Measurements from ENCODE around the gene SSBP4.

Gene SSBP4

GRCh38 chr19:18481505-18482222 is 62.5 kb downstream of the SSBP4 start:
- Histone ChIP-seq H3K9ac (no peak overlapping the region), H3K36me3 (ENCODE audit: control insufficient read depth, insufficient read depth, low read length) (no peaks in the 10 kb centered on the region), H3K4me1 (peaks cover 16% of the 10 kb centered on the region), H3K27ac (no peak overlapping the region), H3K79me2 (peaks cover 86% of the 10 kb centered on the region), H3K27me3 (ENCODE audit: control insufficient read depth, insufficient read depth, low read length) (no peaks in the 10 kb centered on the region), H2AFZ (no peak overlapping the region), H3K9me3 (ENCODE audit: control insufficient read depth, low read length) (no peaks in the 10 kb centered on the region), H3K4me2 (ENCODE audit: low read length) (no peak overlapping the region), H3K4me3 (ENCODE audit: low read depth, low read length) (no peak overlapping the region)
- no peak for TF ChIP-seq CTCF (IDR thresholded peaks at IDR 0.05)

GRCh38 chr19:18483119-18483890 is 64.1 kb downstream of the SSBP4 start:
- Histone ChIP-seq H3K9ac (no peak overlapping the region), H3K4me1 (peaks cover 31% of the 10 kb centered on the region), H3K27me3 (ENCODE audit: control insufficient read depth, insufficient read depth, low read length) (no peaks in the 10 kb centered on the region), H3K4me2 (ENCODE audit: low read length) (no peak overlapping the region), H2AFZ (no peak overlapping the region), H3K36me3 (ENCODE audit: control insufficient read depth, insufficient read depth, low read length) (no peaks in the 10 kb centered on the region), H3K27ac (no peak overlapping the region), H3K79me2 (peaks cover 79% of the 10 kb centered on the region), H3K4me3 (ENCODE audit: low read depth, low read length) (no peak overlapping the region), H3K9me3 (ENCODE audit: control insufficient read depth, low read length) (no peaks in the 10 kb centered on the region)
- TF ChIP-seq CTCF (IDR thresholded peaks at IDR 0.05): no peak

Data from parathyroid adenoma (tissue), 2 donors.